Islet of Langerhans (tissue), 1 donor: Measurements from ENCODE around the gene ANKRD60.

ENCODE experiments used
- FAIRE-seq: peaks from one replicate; lab custom pipeline; 2011; peaks lifted over from hg19 to GRCh38; lab: Jason Lieb, UNC

The ANKRD60 gene

DNA sequence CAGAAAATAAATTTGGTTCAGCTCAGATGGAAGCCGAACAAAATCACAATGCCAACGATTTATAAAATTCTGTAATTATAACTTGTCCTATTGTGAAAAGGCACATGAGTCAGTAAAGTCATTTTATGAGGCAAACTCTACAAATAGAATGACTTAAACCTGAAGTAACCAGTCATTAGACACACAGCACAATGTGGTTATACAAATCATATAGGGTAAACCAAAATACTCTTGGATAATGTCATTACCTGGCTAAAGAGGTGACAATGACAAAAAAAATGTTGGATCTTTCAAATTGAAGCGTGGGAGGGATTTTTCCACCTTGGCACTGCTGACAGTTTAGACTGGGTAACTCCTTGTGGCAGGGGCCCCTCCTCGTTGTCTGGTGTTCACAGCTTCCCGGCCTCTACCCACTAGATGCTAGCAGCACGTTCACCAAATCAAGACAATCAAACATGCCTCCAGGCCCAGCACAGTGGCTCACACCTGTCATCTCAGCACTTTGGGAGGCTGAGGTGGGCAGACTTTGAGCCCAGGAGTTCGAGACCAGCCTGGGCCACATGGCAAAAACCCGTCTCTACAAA is 5.0 kb downstream of the ANKRD60 start:
- no peak for FAIRE-seq

GRCh38 chr20:58222446-58222845 is 6.0 kb downstream of the ANKRD60 start:
- no peak for FAIRE-seq

GRCh38 chr20:58219342-58219700 is 9.1 kb downstream of the ANKRD60 start:
- FAIRE-seq = no peak

GRCh38 chr20:58218665-58219341 is 9.7 kb downstream of the ANKRD60 start:
- no peak for FAIRE-seq

- no peak for FAIRE-seq
Observed at GRCh38 chr20:58216334-58216733, 12.1 kb downstream of the ANKRD60 start.

- no peak for FAIRE-seq
Observed at GRCh38 chr20:58215116-58215515, 13.3 kb downstream of the ANKRD60 start.

DNA sequence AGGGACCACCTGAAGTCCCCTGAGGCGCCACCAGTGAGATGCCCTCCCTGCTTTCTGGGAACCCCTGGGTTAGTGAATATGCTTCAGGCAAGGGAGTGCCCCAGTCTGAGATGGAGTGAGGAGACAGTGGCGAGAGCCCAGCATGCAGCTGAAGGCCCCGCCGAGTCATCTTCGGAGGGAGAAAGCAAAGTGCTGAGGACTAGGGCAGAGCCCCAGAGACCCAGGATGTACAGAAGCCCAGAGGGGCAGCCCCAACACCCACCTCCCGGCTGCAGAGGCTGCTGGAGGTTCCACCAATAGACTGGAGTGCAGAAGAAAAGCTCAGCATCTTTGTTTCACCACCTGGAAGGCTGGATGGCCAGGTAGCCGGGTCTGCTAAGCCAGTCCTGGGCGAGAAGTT is 14.1 kb downstream of the ANKRD60 start:
- FAIRE-seq = no peak

DNA sequence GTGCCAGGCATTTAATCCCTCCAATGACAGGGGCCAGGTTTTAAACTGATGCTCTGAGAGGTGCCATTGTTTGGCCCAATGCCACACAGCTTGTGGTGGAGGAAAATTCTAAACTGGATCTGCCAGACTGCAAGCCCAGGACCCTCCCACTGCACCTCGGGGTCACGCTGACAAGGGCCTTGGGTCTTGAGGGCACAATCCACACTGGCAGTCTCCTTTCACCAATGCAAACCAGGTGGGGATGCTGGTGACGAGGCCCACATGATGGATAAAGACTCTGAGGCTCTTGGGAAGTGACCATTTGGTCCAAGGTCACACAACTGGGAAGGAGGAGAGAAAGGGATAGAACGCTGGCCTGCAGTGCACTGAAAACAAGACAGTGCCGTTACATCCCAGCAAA is 14.7 kb downstream of the ANKRD60 start:
- FAIRE-seq = no peak

DNA sequence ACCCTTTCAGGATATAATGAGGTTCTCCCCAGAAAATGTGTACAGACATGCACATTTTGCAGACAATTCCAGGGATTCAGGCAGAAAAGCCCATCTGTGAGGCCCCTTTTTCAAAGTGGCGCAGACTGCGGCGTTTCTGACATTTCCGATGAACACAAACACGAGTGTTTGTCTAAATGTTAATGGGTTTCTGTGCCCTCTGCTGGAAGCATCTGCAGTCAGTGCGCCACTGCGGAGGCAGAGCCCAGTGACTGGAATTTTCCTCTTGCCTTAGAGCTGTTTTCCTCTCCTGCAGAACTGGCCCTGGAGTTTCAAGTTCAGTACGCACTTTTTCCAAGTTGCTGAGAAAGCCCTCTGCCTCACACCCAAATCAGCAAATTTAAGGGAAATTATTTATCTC is 15.3 kb downstream of the ANKRD60 start:
- no peak for FAIRE-seq

- FAIRE-seq = no peak
Observed at GRCh38 chr20:58212636-58213035, 15.8 kb downstream of the ANKRD60 start.

DNA sequence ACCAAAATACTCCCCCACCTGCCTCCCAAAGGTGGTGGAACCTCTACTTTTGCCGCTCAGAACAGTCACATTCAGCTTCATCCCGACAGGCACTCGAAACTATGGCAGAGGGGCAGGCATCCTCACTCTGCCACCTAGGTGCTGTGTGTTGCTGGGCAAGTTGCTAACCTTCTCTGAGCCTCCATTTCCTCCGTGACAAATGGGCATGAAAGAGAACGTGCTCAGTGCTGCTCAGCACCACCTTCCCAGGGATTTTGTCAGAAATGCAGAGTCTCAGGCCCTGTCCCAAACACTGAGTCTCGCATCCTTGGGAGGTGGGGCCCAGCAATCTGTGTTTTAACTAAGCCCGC is 18.1 kb downstream of the ANKRD60 start:
- FAIRE-seq = no peak

GRCh38 chr20:58209652-58210397 is 18.6 kb downstream of the ANKRD60 start:
- FAIRE-seq = no peak

- no peak for FAIRE-seq
Observed at GRCh38 chr20:58208944-58209343, 19.5 kb downstream of the ANKRD60 start.

DNA sequence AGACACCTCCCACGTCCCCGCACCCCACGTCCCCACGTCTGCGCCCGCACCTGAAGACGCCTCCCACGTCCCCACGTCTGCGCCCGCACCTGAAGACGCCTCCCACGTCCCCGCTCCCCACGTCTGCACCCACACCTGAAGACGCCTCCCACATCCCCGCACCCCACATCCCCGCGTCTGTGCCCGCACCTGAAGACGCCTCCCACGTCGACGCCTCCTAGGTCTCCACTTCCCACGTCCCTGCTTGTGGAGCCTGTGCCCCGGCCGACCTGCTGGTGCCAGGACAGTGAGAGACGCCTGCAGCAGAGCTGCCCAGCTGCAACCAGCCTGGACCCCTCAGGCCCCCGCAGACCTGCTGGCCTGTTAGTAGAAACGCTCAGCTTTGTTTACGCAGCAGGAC is 22.6 kb downstream of the ANKRD60 start:
- FAIRE-seq = no peak

- no peak for FAIRE-seq
Observed at GRCh38 chr20:58202044-58202443, 26.4 kb downstream of the ANKRD60 start.

DNA sequence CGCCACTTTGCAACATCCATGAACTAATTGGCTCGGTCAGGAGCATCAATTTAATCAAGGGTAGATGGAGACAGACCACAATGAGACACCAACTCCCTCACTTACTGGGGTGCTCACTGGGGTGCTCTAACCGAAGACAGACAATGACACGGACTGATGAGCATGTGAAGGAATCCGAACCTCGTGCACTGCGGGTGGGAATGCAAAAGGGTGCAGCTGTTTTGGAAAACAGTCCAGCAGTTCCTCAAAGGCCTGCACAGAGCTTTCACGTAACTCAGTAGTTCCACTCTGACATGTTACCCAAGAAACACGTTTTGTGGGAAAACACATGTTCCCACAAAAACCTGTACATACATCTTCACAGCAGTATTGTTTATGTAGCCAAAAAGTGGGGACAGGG is 26.8 kb downstream of the ANKRD60 start:
- no peak for FAIRE-seq

DNA sequence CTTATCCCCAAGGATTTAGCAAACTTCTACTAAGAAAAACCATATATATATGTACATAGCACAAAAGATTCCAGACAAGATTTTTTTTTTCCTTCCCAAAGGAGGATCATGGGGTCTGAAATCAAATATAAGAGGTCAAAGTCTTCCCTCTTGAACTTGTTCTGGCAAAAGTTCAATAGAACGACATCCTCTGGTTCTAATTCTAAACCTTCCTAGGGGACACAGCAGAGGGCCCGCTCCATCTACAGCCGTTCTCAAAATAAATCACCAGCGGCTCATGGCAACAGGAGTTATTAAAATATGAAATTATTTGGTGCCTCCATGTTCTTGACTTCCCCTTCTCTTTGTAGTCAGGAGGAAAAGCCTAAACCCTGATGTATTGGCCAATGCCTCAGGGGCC is 29.0 kb downstream of the ANKRD60 start:
- FAIRE-seq = no peak

GRCh38 chr20:58198901-58199355 is 29.5 kb downstream of the ANKRD60 start:
- FAIRE-seq = no peak

DNA sequence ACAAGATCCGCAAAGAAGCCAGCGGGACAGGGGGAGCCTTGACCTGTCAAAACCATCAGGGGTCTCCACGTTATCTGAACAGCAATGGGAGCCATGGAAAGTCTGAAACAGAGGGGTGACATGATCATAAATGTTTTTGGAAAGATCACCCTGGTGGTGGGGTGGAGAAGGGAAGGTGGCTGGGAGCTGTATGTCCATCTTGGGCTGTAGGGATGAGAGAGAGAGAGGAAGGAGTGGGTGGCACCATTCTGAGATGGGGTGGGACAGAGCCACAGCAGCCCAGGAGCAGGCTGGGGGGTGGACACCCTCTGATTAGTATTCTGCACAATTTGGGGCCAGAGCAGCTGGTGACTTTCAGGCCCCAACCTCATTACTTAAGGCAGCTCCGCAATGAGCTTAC is 30.1 kb downstream of the ANKRD60 start:
- no peak for FAIRE-seq

DNA sequence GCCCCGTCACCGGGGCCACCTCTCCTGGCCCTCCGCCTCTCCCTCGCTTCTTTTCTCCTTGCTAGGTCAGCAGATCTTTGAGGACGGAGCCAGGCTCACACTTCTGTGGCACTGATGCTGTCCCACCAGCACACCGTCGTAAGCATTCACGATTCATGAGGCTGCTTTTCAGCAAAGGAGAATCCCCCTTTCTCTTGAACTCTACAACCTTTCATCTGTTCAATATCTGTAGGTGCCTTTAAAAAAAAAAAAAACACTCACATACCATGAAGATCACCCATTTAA is 31.3 kb downstream of the ANKRD60 start:
- no peak for FAIRE-seq

DNA sequence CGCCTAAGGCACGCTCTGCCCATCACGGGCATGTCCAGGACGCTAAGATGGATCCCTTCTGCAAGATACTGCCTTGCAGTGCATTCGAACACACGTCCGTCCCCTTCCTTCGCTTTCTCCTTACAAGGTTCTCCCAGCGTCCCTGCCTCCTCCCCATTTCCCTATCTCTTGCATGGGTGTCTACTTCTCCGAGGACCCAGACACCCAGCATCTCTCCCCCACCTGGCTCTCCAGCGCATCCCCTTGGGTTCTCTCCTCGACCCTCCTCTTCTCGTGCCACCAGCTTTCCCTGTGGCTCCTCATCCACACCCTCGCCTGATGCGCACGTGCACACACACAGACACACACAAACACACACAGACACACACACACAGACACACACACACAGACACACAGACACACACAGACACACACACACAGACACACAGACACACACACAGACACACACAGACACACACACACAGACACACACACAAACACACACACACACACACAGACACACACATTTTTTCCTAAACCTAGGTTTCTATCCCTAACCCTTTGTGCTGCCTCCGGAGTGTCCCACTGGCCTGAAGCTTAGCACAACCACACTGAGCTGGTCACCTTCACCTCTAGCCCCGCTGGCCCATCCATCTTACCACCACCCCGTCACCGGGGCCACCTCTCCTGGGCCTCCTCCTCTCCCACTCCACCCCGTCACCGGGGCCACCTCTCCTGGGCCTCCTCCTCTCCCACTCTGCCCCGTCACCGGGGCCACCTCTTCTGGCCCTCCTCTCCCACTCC is 31.9 kb downstream of the ANKRD60 start:
- FAIRE-seq = no peak

DNA sequence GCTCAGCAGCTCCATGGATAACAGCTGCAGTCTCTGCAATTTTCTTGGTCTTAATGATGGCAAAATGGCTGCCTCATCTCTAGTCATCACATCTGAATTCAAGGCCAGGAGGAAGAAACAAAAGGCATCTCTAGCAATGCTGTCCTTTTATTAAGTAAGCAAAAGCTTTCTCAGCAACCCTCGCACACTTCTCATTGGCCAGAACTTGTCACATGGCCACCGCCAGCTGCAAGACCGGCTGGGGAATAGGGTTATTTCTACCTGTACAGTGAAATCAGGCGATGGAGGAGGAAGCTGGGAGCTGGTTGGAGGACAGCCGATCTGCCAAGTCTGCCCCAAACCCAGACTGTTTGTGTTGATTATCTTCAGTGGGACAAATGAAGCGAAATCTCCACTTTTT is 33.4 kb downstream of the ANKRD60 start:
- no peak for FAIRE-seq

GRCh38 chr20:58194175-58194791 is 34.2 kb downstream of the ANKRD60 start:
- no peak for FAIRE-seq
